Lung (tissue), 12 donors: ENCODE data around the gene OGFR. TPM values are rescaled to one million over a fixed set of nuclear protein-coding genes. Genes with fewer than 3 reads are reported as not detected.

Source experiments
- ATAC-seq: fragments of 200-7000 bp; cut with Tn5 transposase; one replicate; pipeline ENCODE4 v1.9.1; 2020; ENCODE audit warnings: moderate number of reproducible peaks; ENCODE audit not compliant: insufficient read depth, low FRiP score
- DNase-seq, 3 donors: peaks; one replicate each; pipeline ENCODE4 v3.0.0-alpha.2; 2013 to 2017
- H3K27ac ChIP-seq, 2 donors: one replicate each; pipeline ENCODE4 v1.5.1; 2013; ENCODE audit warnings: mild to moderate bottlenecking in 2 of 2, moderate library complexity in 2 of 2, control low read depth in 1 of 2, inconsistent platforms in 1 of 2, low read depth in 1 of 2, low read length in 1 of 2
- H3K27me3 ChIP-seq, 3 donors: one replicate each; pipeline ENCODE4 v1.5.1; 2013; ENCODE audit warnings: low read length in 2 of 3; ENCODE audit not compliant: control insufficient read depth in 3 of 3, insufficient read depth in 3 of 3
- H3K36me3 ChIP-seq, 4 donors: one replicate each; pipeline ENCODE4 v1.5.1; 2013; ENCODE audit warnings: low read length in 4 of 4, mild to moderate bottlenecking in 1 of 4, moderate library complexity in 1 of 4; ENCODE audit not compliant: control insufficient read depth in 4 of 4, insufficient read depth in 4 of 4
- H3K4me1 ChIP-seq, 5 donors: one replicate each; pipeline ENCODE4 v1.5.1; 2013; ENCODE audit warnings: low read length in 5 of 5, mild to moderate bottlenecking in 2 of 5, moderate library complexity in 1 of 5; ENCODE audit not compliant: control insufficient read depth in 5 of 5, insufficient read depth in 5 of 5
- H3K4me3 ChIP-seq: one replicate; pipeline ENCODE4 v1.5.1; 2013; ENCODE audit warnings: mild to moderate bottlenecking, control low read depth, moderate library complexity
- H3K9ac ChIP-seq, 2 donors: one replicate each; pipeline ENCODE4 v1.5.1; 2013; ENCODE audit warnings: low read length in 2 of 2, control low read depth in 1 of 2; ENCODE audit not compliant: insufficient read depth in 1 of 2
- H3K9me3 ChIP-seq, 4 donors: one replicate each; pipeline ENCODE4 v1.5.1; 2013; ENCODE audit warnings: low read length in 3 of 4, mild to moderate bottlenecking in 1 of 4, moderate library complexity in 1 of 4; ENCODE audit not compliant: control insufficient read depth in 4 of 4, insufficient read depth in 3 of 4
- CTCF ChIP-seq: IDR thresholded peaks from 2 replicates; pipeline ENCODE4 v1.5.1; 2012; ENCODE audit warnings: mild to moderate bottlenecking; ENCODE audit errors: control extremely low read depth, extremely low read depth
- WGBS, 2 donors: extraction: QIAGEN DNeasy Blood & Tissue Kit; methylation state at CpG; one replicate each; pipeline ENCODE4 v1.1.7; 2013; 5-methylcytosine and 5-hydroxymethylcytosine counted together
- polyA plus RNA-seq, 2 donors: library from polyadenylated mRNA; stranded (reverse); fragments of 200-250 nt; gene quantifications; one replicate each; pipeline ENCODE4 v1.2.1, GENCODE V29; 2013
- total RNA-seq, 2 donors: library from RNA; depleted of rRNA in 1 of 2; stranded (reverse); fragments of >200 nt in 1 of 2; gene quantifications; one replicate each; pipeline ENCODE4 v1.2.1, GENCODE V29; 2014 to 2021
- donor health status: control.
- donor health status: control.
- donor health status: Bipolar disorder and iron deficiency.
- donor health status: healthy.
- donor health status: DM: yes; HTN: yes; CAD: no.

Gene OGFR
- total and polyA plus RNA-seq, 4 donors: 38.0 to 73.1 (median 63.9) TPM

- 86 to 87% methylated on average over 26 to 27 of the region's 27 CpGs for WGBS, 2 donors
- H3K9me3 ChIP-seq: no peaks in the 10 kb centered on the region
- no peak for DNase-seq
- H3K4me1 ChIP-seq: peaks cover 0 to 16% (median 0%) of the 10 kb centered on the region in 5 donors
- H3K27me3 ChIP-seq: no peaks in the 10 kb centered on the region
- H3K9ac ChIP-seq: no peak overlapping the region
- H3K4me3 ChIP-seq: no peak overlapping the region
- ATAC-seq: no peak
- no peak for TF ChIP-seq CTCF
- no peak overlapping the region for H3K27ac ChIP-seq
- no peaks in the 10 kb centered on the region for H3K36me3 ChIP-seq
Observed at GRCh38 chr20:62825986-62826645, 21.5 kb downstream of the OGFR start.

GRCh38 chr20:62826646-62827310, 22.1 kb downstream of the OGFR start:
- TF ChIP-seq CTCF: no peak
- Histone ChIP-seq H3K4me3 (no peak overlapping the region), H3K4me1 (peaks cover 0 to 23% (median 6%) of the 10 kb centered on the region in 5 donors), H3K36me3 (no peaks in the 10 kb centered on the region), H3K9ac (no peak overlapping the region), H3K9me3 (no peaks in the 10 kb centered on the region), H3K27me3 (no peaks in the 10 kb centered on the region), H3K27ac (no peak overlapping the region)
- ATAC-seq: no peak
- 91 to 93% methylated on average over 24 of the region's 24 CpGs for WGBS, 2 donors
- DNase-seq: no peak

- no peak overlapping the region for H3K27ac ChIP-seq
- no peak overlapping the region for H3K9ac ChIP-seq
- no peak overlapping the region for H3K4me3 ChIP-seq
- H3K9me3 ChIP-seq: no peaks in the 10 kb centered on the region
- H3K27me3 ChIP-seq: no peaks in the 10 kb centered on the region
- peaks cover 0 to 30% (median 7%) of the 10 kb centered on the region in 5 donors for H3K4me1 ChIP-seq
- no peak for DNase-seq
- TF ChIP-seq CTCF: no peak
- WGBS, 2 donors: 84 to 93% methylated on average over 29 of the region's 29 CpGs
- no peaks in the 10 kb centered on the region for H3K36me3 ChIP-seq
- no peak for ATAC-seq
Observed at GRCh38 chr20:62827311-62828038, 22.8 kb downstream of the OGFR start.
